ENCODE measurements around the gene NLRP9.

The NLRP9 gene

DNA sequence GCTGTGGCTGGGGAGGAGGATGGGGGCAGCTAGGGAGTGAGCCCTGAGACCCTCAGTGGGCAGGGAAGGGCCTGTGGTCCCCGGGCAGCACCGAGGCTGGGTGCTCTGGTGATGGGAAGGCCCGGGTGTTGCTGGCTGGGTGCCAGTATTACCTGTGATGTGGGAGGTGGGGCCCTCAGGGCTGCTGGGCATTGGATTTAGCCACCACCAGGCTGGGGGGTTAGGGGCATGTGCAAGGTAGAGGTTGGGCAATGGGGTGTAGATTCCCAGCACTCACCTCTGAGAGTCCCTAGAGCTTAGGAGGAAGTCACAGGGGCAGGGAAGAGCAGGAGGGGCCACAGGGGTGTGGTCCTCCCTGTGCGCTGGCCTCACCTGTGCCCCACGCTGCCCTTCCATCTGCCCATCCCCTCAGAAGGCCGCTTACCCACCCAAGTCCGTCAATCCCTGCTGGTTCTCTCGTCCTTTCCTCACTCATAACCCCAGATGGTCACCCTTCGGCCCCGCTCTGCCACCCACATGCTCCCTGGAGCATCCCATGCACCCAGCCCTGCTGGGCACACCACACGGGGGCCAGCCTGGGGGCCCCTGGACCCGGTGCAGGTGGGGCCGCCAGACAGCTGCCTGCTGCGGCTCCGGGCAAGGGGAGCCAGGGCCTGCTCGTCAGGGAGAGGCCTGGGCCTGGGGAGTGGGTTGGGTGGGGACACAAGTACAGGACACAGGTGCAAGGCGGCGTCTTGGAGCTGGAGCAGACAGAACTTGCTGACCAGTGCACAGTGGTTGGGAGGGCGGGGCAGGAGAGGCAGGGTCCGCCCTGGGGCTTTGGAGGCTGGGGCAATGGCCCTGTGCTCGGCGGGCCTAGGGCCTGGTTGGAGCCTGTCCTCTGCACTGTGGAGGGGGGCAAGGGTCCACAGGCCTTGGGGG, 50.7 kb downstream of the NLRP9 start:
- no peak for DNase-seq

DNA sequence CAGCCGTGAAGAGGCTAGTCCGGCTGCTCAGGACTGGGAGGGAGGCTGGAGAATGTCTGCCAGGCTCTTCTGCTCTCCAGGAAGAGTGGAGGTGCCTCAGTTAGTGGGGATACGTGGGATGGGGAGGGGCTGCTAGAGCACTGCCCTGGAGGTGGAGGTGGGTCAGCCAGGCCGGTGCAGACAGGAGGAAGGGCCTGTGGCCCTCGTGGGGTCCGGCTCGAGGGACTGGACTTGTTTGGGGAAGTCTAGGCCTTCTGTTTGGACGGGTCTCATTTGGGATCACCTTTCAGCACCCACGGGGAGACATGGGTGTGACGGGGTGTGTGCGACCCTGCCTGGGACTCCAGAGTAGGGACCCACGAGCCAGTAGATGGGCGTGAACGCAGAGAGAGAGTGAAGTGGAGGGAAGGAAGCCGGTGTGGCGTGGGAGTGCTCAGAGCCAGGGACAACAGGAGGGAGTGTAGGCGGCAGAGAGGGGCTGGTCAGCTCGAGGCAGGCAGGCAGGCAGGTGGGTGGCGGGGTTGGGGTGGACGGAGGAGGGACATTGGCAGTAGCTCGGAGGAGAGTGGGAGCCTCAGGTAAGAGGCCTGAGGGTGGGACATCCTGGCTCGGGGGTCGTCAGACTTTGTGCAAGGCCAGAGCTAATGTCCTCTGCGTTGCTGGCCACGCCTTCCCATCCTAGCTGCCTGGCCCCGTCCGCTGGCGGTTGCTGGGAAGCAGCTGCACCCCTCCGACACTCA, 51.7 kb downstream of the NLRP9 start:
- no peak for DNase-seq

DNA sequence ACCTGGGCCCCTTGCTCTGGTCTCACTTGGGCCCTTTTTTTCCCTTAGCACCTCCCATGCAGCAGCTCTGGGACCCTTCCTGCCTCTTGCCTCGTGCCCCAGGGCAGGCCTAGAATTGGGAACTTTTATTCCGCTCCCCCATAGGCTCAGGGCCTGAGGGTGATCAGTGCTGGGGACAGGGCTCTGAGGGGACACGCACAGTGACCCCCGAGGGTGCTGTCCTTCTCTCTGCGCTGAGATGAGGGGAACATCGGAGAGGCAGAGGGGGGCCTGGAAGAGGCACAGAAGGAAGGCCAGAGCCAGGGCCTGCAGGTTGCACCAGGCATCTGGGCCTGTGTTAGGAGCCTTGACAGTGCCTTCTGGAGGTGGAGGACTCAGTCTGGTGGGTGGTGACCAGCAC, 52.4 kb downstream of the NLRP9 start:
- DNase-seq, result no peak

DNA sequence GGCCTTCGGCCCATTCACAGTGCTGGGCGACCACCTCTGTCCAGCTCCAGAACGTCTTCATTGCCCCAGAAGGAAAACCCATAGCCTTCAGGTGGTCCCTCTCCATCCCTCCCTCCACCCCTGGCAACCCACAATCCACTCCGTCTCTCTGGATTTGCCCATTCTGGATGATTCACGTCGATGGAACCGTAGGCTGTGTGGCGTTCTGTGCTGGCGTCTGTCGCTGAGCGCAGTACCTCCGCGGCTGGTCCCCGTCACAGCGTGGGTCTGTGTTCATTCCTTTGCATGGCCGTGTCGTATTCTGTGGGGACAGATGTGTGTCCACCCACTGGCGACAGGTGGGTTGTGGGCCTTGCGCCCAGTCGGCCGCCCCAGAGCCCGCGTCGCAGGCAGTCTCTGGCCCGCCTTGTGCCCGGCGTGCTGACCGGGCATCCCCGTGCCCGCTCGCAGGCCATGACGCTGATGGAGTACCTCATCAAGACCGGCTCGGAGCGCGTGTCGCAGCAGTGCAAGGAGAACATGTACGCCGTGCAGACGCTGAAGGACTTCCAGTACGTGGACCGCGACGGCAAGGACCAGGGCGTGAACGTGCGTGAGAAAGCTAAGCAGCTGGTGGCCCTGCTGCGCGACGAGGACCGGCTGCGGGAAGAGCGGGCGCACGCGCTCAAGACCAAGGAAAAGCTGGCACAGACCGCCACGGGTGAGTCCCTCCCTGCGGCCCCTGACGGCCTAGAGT, 53.1 kb downstream of the NLRP9 start:
- DNase-seq, result no peak

DNA sequence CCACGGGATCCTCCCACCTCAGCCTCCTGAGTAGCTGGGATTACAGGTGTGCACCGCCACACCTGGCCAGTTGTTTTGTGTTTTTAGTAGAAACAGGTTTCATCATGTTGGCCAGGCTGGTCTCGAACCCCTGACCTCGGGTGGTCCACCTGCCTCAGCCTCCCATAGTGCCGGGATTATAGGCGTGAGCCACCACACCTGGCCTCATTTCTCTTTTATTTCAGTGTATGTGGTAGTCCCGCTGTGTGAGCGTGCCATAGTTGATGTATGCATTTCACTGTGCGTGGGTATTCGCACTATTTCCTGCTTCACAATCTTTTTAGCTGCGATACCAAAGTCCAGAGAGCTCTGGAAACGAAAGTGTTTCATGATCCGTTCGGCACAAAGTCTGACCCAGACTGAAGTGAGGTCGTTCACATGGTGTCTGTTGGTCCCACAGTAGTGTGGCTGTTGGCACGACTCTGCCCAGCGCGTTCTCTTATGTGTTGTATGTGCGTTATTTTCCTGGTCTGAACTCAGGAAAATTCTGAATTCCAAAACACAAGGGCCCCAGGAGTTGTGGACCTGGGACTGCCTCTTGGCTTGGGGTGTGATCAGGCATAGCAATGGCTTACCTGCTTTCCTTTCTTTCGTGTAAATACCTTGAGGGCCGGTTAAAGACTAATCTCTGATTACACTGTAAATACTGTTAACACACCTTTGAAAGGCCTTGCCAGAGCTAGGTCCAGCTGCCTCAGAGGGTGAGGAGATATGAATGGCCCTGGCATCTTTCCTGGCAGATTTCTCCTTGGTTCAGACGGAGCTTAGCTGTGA, 54.5 kb downstream of the NLRP9 start:
- no peak for DNase-seq

GRCh38 chr19:55681131-55682092, 56.8 kb downstream of the NLRP9 start:
- DNase-seq, result no peak

DNA sequence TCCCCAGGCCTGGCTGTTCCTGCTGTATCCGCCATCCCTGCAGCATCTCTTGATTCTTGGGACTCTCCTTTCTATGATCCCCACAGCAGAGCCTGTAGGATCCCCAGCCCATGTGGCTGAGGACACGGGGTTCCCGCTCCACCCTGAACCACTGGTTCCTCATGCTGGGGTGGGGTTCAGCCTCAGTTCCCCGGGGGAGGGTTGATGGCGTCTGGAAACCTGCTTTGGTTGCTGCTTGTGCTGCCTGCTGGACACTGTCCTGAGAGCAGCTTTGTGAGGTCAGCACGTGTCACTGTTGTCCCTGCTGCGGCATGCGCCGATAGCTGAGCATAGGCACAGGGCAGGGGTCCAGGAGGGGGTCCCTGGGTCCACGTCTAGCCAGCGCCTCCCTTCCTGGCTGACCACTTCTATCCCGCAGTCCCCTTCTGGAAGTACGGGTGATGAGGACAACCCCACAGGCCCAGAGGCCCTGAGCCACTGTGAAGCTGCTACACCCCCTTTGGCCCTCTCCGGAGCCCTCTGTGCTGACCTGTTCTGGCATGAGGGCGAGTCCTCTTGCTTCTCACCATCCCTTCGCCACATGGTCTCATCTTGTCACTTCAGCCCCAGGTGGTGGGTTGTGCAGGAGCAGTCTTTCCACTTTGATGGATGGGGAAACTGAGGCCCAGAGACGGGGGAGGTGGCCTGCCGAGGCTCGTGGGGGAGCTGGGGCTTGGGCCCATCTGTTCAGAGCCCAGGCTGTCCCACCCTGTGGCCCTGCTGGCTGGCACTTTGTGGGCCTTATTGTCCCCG, 57.7 kb downstream of the NLRP9 start:
- DNase-seq, result no peak

DNA sequence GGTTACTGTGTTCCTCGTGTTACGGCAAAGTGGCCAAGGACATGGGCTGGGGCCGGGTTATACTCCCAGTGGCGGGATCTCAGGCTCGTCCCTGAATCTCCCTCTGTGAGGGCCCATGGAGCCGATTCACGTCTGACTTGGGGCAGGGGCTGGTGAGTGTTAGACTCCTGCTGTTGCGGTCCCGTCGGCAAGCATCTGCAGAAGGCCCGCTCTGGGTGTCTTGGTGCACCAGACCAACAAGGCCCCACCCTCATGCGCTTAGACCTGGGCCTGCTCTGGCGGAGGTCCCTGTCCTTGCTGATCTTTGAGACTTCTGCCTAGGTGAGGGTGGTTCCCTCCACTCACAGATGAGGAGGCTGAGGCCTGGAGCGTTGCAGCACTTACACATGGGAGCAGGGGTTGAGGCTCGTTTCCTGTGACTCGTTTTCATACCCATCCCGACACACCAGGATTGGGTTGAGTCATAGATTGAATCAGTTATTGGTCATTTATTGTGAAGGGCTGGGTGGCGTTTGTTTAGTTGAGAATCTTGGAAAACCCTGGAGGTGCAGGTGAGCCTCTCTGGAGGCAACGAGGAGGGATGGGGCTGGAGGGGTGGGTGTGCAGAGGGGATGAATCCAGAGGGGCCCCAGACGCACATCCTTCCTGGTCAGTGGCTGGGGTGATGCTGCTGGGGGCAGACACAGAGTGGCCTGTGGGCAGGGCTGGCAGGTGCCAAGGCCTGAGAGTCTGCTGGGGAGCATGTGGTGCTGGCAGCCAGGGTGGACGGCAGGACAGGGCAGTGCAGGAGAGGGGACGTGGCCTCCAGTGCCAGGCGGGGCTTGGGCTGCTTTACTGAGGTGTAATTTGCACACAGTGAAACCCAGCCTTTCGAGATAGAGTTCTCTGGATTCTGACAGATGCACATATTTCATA, 58.6 kb downstream of the NLRP9 start:
- no peak for DNase-seq

DNA sequence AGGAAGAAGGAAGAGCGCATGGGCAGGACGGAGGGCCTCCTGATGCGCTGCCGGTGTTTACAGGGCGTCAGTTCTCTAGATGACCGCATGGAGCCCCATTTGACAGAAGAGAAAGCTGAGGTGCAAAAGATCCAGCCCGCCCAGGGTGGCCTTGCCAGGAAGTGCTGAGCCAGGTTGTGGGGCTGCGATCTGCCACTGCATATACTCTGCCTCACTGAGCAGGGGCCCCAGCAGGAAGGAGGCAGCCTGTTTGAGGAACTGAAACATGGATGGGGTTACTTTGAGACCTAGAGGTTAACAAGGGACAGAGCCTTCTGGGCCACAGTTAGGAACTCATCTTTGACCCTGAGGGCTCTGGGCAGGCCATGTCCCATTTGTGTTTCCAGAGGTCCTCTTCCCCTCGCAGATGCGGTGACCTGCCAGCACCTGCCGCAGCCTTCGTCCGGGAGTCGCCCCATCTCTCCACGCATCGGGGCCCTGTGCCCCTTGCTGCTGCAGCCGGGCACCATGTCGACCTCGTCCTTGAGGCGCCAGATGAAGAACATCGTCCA, 60.0 kb downstream of the NLRP9 start:
- no peak for DNase-seq

GRCh38 chr19:55677572-55678028, 60.6 kb downstream of the NLRP9 start:
- no peak for DNase-seq

GRCh38 chr19:55676889-55677505, 61.2 kb downstream of the NLRP9 start:
- no peak for DNase-seq

DNA sequence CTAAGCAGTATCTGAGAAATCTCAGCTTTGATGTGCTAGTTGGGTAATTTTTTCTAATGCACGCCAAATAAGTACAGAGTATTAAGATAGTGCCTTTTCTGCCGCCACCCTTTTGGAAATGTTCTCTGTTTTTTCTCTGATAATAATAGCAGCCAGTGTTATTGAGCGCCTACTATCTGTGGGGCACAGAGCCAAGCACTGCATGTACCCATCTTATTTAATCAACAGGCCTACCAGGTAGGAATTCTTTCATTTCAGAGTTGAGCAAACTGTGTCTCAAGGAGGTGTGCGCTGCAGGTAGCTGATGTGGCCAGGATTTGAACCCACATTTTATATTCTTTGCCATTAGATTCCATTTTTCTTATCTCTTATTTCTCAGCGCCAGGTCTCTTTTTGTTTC, 61.8 kb downstream of the NLRP9 start:
- no peak for DNase-seq

GRCh38 chr19:55675661-55676354, 62.4 kb downstream of the NLRP9 start:
- no peak for DNase-seq

DNA sequence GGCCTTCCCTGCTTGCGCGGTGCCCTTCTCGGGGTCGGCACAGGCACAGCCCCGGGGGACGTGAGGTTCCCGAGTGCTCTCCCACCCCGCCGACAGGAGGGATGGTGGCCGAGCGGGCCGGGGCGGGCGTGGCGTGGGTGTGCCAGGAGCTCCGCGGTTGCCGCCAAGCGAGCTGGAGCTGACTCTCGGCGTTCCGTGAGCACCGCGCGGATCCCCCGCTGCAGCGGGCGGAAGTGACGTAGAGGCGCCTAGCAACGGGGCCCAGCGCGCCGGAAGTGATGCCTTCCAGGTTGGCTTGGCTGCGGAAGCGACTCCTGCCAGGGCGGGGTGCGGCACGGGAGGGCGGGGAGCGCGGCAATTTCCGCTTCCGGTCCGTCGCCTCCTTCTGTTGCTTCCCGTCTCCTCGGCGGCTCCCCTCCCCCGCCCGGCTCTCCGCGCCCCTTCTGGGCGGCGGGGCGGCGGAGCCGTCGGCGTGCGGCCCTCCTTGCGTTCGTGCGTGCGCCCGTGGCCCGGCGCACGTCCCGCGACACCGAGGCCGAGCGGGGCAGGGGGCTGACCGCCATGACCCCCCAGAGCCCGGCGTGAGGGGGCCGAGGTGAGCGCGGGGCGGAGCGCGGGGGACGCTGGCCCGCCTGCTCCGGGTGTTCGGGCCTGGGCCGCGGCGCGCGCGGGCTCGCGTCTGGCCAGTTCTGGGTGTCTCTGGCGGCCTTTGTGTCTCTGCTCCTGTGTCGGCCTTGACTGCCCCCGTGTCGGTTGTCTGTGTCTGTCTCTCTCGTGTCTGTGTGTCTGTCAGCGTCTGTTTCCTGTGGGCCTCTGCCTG, 63.2 kb downstream of the NLRP9 start, which contains the start of gene EPN1:
TSS of gene EPN1 (plus strand) at position 386 of the 820 bp plus-strand sequence. CDS start 3,402 bp downstream, outside the sequence.
- DNase-seq, result peak; percentile 98

- no peak for DNase-seq
Measured at GRCh38 chr19:55674459-55674840, 63.8 kb downstream of the NLRP9 start.

- DNase-seq, result no peak
Measured at GRCh38 chr19:55673889-55674288, 64.3 kb downstream of the NLRP9 start.

DNA sequence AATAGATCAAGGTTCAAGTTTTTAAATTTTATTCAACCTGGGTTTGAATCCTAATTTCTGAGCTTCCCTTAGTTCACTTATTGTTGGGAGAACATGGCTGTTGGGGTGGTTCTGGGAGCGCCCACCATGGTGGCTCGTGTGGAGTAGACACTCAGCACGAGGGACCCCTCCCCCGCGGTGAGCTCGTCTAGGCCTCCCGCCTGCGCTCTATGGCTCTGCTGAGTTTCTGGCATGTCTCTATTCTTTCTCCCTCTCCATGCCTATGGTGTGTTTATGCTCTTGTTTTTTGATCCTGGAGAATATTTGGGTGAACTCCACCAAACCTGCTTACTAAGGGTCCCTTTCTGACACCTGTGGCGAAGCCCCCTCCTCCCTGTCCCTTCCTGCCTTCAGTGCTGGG, 64.7 kb downstream of the NLRP9 start:
- no peak for DNase-seq

All from CD4-positive, alpha-beta T cell treated with Interleukin-17A for 4 hours (primary cell).